Measurements from ENCODE around the gene OR4D11.

OR4D11 gene

GRCh38 chr11:59503276-59503675, at the start of gene OR4D11:
Gene OR4D11, plus strand, starts transcription at chr11:59503576. Its CDS starts 0 bp downstream, at chr11:59503576.
- Histone ChIP-seq H3K4me1 (ENCODE audit: control insufficient read depth in 1 of 2, insufficient read depth in 1 of 2, low read depth in 1 of 2, low read length in 1 of 2) (no peaks in the 10 kb centered on the region), H3K4me3 (ENCODE audit: low read depth in 1 of 2, low read length in 1 of 2) (no peak within 1 kb of the TSS), H3K27me3 (no peaks in the 10 kb centered on the region), H3K36me3 (no peaks in the 10 kb centered on the region), H3K27ac (no peak within 1 kb of the TSS), H3K9me3 (no peaks in the 10 kb centered on the region)
- TF ChIP-seq, protein P1, sequence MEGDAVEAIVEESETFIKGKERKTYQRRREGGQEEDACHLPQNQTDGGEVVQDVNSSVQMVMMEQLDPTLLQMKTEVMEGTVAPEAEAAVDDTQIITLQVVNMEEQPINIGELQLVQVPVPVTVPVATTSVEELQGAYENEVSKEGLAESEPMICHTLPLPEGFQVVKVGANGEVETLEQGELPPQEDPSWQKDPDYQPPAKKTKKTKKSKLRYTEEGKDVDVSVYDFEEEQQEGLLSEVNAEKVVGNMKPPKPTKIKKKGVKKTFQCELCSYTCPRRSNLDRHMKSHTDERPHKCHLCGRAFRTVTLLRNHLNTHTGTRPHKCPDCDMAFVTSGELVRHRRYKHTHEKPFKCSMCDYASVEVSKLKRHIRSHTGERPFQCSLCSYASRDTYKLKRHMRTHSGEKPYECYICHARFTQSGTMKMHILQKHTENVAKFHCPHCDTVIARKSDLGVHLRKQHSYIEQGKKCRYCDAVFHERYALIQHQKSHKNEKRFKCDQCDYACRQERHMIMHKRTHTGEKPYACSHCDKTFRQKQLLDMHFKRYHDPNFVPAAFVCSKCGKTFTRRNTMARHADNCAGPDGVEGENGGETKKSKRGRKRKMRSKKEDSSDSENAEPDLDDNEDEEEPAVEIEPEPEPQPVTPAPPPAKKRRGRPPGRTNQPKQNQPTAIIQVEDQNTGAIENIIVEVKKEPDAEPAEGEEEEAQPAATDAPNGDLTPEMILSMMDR (IDR thresholded peaks at IDR 0.05), result no peak

- no peak within 1 kb of the TSS for H3K27ac ChIP-seq
- H3K9me3 ChIP-seq, result no peaks in the 10 kb centered on the region
- H3K36me3 ChIP-seq, result no peaks in the 10 kb centered on the region
- H3K27me3 ChIP-seq, result no peaks in the 10 kb centered on the region
- H3K4me1 ChIP-seq (ENCODE audit: control insufficient read depth in 1 of 2, insufficient read depth in 1 of 2, low read depth in 1 of 2, low read length in 1 of 2), result no peaks in the 10 kb centered on the region
- H3K4me3 ChIP-seq (ENCODE audit: low read depth in 1 of 2, low read length in 1 of 2), result no peak within 1 kb of the TSS
- TF ChIP-seq, protein P1 (IDR thresholded peaks at IDR 0.05), result no peak
Measured at GRCh38 chr11:59456661-59457060, 46.7 kb upstream of the OR4D11 start, which contains the start of gene OR4D6. Gene OR4D6, plus strand, starts transcription at chr11:59456961. Its CDS starts 0 bp downstream, at chr11:59456961.

- Histone ChIP-seq H3K4me3 (ENCODE audit: low read depth in 1 of 2, low read length in 1 of 2) (no peak overlapping the region), H3K27me3 (no peaks in the 10 kb centered on the region), H3K9me3 (no peaks in the 10 kb centered on the region), H3K27ac (no peak overlapping the region), H3K36me3 (no peaks in the 10 kb centered on the region), H3K4me1 (ENCODE audit: control insufficient read depth in 1 of 2, insufficient read depth in 1 of 2, low read depth in 1 of 2, low read length in 1 of 2) (no peaks in the 10 kb centered on the region)
- TF ChIP-seq, protein P1 (IDR thresholded peaks at IDR 0.05), result no peak
Measured at GRCh38 chr11:59459916-59460315, 43.5 kb upstream of the OR4D11 start.

DNA sequence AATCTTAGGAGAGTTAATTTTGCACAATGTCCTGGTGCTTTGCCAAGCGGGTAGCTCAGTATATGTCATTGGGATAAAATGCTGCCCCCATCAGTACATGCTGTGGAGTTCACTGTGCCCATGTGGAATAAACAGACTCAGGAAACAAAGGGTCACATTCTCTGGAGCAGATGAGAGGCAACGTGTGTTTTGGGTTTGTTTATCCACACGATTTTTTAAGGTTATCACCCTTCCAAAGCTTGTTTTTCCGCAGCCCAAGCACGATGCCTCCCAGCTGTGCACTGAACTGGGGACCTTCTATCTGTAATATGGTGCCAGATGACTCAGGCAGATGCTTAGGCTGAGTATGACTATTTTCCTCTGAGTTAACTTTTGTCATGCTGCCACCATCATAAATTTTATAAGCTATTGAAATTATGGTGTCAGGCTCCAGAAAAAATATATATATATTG, 40.2 kb upstream of the OR4D11 start:
- TF ChIP-seq, protein P1 (IDR thresholded peaks at IDR 0.05), result no peak
- H3K4me3 ChIP-seq (ENCODE audit: low read depth in 1 of 2, low read length in 1 of 2), result no peak overlapping the region
- no peaks in the 10 kb centered on the region for H3K36me3 ChIP-seq
- H3K4me1 ChIP-seq (ENCODE audit: control insufficient read depth in 1 of 2, insufficient read depth in 1 of 2, low read depth in 1 of 2, low read length in 1 of 2), result no peaks in the 10 kb centered on the region
- no peak overlapping the region for H3K27ac ChIP-seq
- H3K27me3 ChIP-seq, result no peaks in the 10 kb centered on the region
- H3K9me3 ChIP-seq, result no peaks in the 10 kb centered on the region

DNA sequence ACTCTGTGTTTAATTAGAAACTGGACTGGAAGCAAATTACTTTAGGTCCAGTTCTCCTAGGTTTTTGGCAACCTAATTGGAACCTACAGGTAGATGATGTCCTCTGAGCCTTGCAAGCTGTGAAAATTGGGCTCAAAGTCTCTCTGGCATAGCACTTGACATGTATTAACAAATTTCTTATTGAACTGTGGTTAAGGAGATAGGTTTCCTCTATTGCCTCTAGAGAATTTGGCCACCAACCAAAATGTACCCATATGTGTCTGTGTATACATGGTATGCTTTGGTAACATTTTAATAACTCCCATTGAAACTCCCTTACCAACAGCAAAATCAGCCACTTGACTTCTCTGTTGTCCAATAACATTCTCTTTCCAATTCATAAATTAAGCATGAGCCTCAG, 30.4 kb upstream of the OR4D11 start, which contains the start of gene OR4D10:
OR4D10 (plus strand) TSS at position 301 of the 400 bp plus-strand sequence. CDS start 4,115 bp downstream, outside the sequence.
- H3K27me3 ChIP-seq, result no peaks in the 10 kb centered on the region
- H3K36me3 ChIP-seq, result no peaks in the 10 kb centered on the region
- TF ChIP-seq, protein P1 (IDR thresholded peaks at IDR 0.05), result no peak
- H3K27ac ChIP-seq, result no peak within 1 kb of the TSS
- H3K9me3 ChIP-seq, result no peaks in the 10 kb centered on the region
- H3K4me1 ChIP-seq (ENCODE audit: control insufficient read depth in 1 of 2, insufficient read depth in 1 of 2, low read depth in 1 of 2, low read length in 1 of 2), result no peaks in the 10 kb centered on the region
- no peak within 1 kb of the TSS for H3K4me3 ChIP-seq (ENCODE audit: low read depth in 1 of 2, low read length in 1 of 2)
